ENCODE measurements around the gene STARD13.

STARD13 gene

GRCh38 chr13:33195693-33196464 is 89.7 kb downstream of the STARD13 start:
- H3K4me2 ChIP-seq (ENCODE audit: low read length, poor library complexity, severe bottlenecking) = no peak overlapping the region
- H3K4ac ChIP-seq (ENCODE audit: low read depth in 1 of 2, low read length in 2 of 2) = no peak overlapping the region
- H4K8ac ChIP-seq (ENCODE audit: low read length) = peak overlapping the region; percentile 36
- no peak overlapping the region for H2BK15ac ChIP-seq (ENCODE audit: low read depth, poor library complexity, severe bottlenecking)
- no peak overlapping the region for H3K4me3 ChIP-seq (ENCODE audit: insufficient read depth in 1 of 2, low read depth in 1 of 2, low read length in 2 of 2)
- H3K36me3 ChIP-seq (ENCODE audit: control insufficient read depth in 1 of 2, insufficient read depth in 2 of 2, low read depth in 1 of 2, low read length in 2 of 2) = peaks cover 0 to 2% of the 10 kb centered on the region in 2 experiments
- no peak overlapping the region for H2AFZ ChIP-seq (ENCODE audit: low read depth, low read length)
- peak overlapping the region; percentile 41 for H3K9ac ChIP-seq (ENCODE audit: low read length)
- H2BK5ac ChIP-seq (ENCODE audit: low read depth, low read length, poor library complexity, severe bottlenecking) = no peak overlapping the region
- no peaks in the 10 kb centered on the region for H3K27me3 ChIP-seq (ENCODE audit: control insufficient read depth in 1 of 2, insufficient read depth in 1 of 2, low read length in 2 of 2)
- DNase-seq = no peak
- peak overlapping the region in 1 of 2 experiments; percentile 89 for H3K23ac ChIP-seq (ENCODE audit: low read length in 2 of 2)
- peaks cover 9% of the 10 kb centered on the region for H3K4me1 ChIP-seq (ENCODE audit: control insufficient read depth, insufficient read depth, low read depth, low read length)
- H2BK12ac ChIP-seq (ENCODE audit: low read length in 2 of 2) = no peak overlapping the region
- WGBS = 92% methylated on average over 8 of the region's 13 CpGs
- H4K91ac ChIP-seq (ENCODE audit: low read length) = no peak overlapping the region
- peaks cover 18% of the 10 kb centered on the region for H3K79me1 ChIP-seq (replicated peaks; ENCODE audit: low read length, poor library complexity, severe bottlenecking)
- H3K9me3 ChIP-seq (ENCODE audit: control insufficient read depth, low read length) = no peaks in the 10 kb centered on the region
- no peak overlapping the region for H3K14ac ChIP-seq (ENCODE audit: low read length in 2 of 2)
- H3K27ac ChIP-seq (ENCODE audit: low read length, poor library complexity, severe bottlenecking) = peak overlapping the region; percentile 77
- H2AK5ac ChIP-seq (ENCODE audit: low read length, severe bottlenecking) = peak overlapping the region; percentile 88
- H2BK120ac ChIP-seq (ENCODE audit: low read depth, low read length) = no peak overlapping the region
- peak overlapping the region in 1 of 2 experiments; percentile 24 for H3K18ac ChIP-seq (ENCODE audit: low read depth in 1 of 2, low read length in 2 of 2)

- 20% methylated on average over 4 of the region's 8 CpGs for WGBS
- peaks cover 9% of the 10 kb centered on the region for H3K4me1 ChIP-seq (ENCODE audit: control insufficient read depth, insufficient read depth, low read depth, low read length)
- H3K27ac ChIP-seq (ENCODE audit: low read length, poor library complexity, severe bottlenecking) = peak overlapping the region; percentile 77
- no peak overlapping the region for H2BK15ac ChIP-seq (ENCODE audit: low read depth, poor library complexity, severe bottlenecking)
- H4K8ac ChIP-seq (ENCODE audit: low read length) = no peak overlapping the region
- H3K9ac ChIP-seq (ENCODE audit: low read length) = peak overlapping the region; percentile 73
- H4K91ac ChIP-seq (ENCODE audit: low read length) = no peak overlapping the region
- H2AFZ ChIP-seq (ENCODE audit: low read depth, low read length) = no peak overlapping the region
- no peak overlapping the region for H2BK120ac ChIP-seq (ENCODE audit: low read depth, low read length)
- no peak overlapping the region for H3K4me2 ChIP-seq (ENCODE audit: low read length, poor library complexity, severe bottlenecking)
- H3K4ac ChIP-seq (ENCODE audit: low read depth in 1 of 2, low read length in 2 of 2) = no peak overlapping the region
- H3K4me3 ChIP-seq (ENCODE audit: insufficient read depth in 1 of 2, low read depth in 1 of 2, low read length in 2 of 2) = no peak overlapping the region
- H3K14ac ChIP-seq (ENCODE audit: low read length in 2 of 2) = no peak overlapping the region
- no peak overlapping the region for H2BK5ac ChIP-seq (ENCODE audit: low read depth, low read length, poor library complexity, severe bottlenecking)
- H3K18ac ChIP-seq (ENCODE audit: low read depth in 1 of 2, low read length in 2 of 2) = peak overlapping the region in 1 of 2 experiments; percentile 68
- peaks cover 14% of the 10 kb centered on the region for H3K79me1 ChIP-seq (replicated peaks; ENCODE audit: low read length, poor library complexity, severe bottlenecking)
- DNase-seq = peak; percentile 98
- no peak overlapping the region for H2AK5ac ChIP-seq (ENCODE audit: low read length, severe bottlenecking)
- no peaks in the 10 kb centered on the region for H3K9me3 ChIP-seq (ENCODE audit: control insufficient read depth, low read length)
- H3K36me3 ChIP-seq (ENCODE audit: control insufficient read depth in 1 of 2, insufficient read depth in 2 of 2, low read depth in 1 of 2, low read length in 2 of 2) = no peaks in the 10 kb centered on the region
- H2BK12ac ChIP-seq (ENCODE audit: low read length in 2 of 2) = peak overlapping the region in 1 of 2 experiments; percentile 67
- no peak overlapping the region for H3K23ac ChIP-seq (ENCODE audit: low read length in 2 of 2)
- no peaks in the 10 kb centered on the region for H3K27me3 ChIP-seq (ENCODE audit: control insufficient read depth in 1 of 2, insufficient read depth in 1 of 2, low read length in 2 of 2)
Measured at GRCh38 chr13:33194820-33195692, 90.5 kb downstream of the STARD13 start.

GRCh38 chr13:33193428-33193974 is 92.1 kb downstream of the STARD13 start:
- 72% methylated on average over 7 of the region's 7 CpGs for WGBS
- H3K79me1 ChIP-seq (replicated peaks; ENCODE audit: low read length, poor library complexity, severe bottlenecking) = peaks cover 14% of the 10 kb centered on the region
- peak overlapping the region; percentile 72 to 80 for H2BK12ac ChIP-seq (ENCODE audit: low read length in 2 of 2)
- H2AFZ ChIP-seq (ENCODE audit: low read depth, low read length) = no peak overlapping the region
- H3K14ac ChIP-seq (ENCODE audit: low read length in 2 of 2) = no peak overlapping the region
- no peak for DNase-seq
- H2BK5ac ChIP-seq (ENCODE audit: low read depth, low read length, poor library complexity, severe bottlenecking) = no peak overlapping the region
- H3K9me3 ChIP-seq (ENCODE audit: control insufficient read depth, low read length) = no peaks in the 10 kb centered on the region
- peak overlapping the region; percentile 83 to 85 for H3K23ac ChIP-seq (ENCODE audit: low read length in 2 of 2)
- H3K27me3 ChIP-seq (ENCODE audit: control insufficient read depth in 1 of 2, insufficient read depth in 1 of 2, low read length in 2 of 2) = no peaks in the 10 kb centered on the region
- no peaks in the 10 kb centered on the region for H3K36me3 ChIP-seq (ENCODE audit: control insufficient read depth in 1 of 2, insufficient read depth in 2 of 2, low read depth in 1 of 2, low read length in 2 of 2)
- H3K4ac ChIP-seq (ENCODE audit: low read depth in 1 of 2, low read length in 2 of 2) = peak overlapping the region in 1 of 2 experiments; percentile 40
- H2BK120ac ChIP-seq (ENCODE audit: low read depth, low read length) = no peak overlapping the region
- H2BK15ac ChIP-seq (ENCODE audit: low read depth, poor library complexity, severe bottlenecking) = no peak overlapping the region
- H4K91ac ChIP-seq (ENCODE audit: low read length) = peak overlapping the region; percentile 71
- no peak overlapping the region for H3K9ac ChIP-seq (ENCODE audit: low read length)
- H3K4me1 ChIP-seq (ENCODE audit: control insufficient read depth, insufficient read depth, low read depth, low read length) = peaks cover 7% of the 10 kb centered on the region
- H3K27ac ChIP-seq (ENCODE audit: low read length, poor library complexity, severe bottlenecking) = peak overlapping the region; percentile 36
- peak overlapping the region; percentile 87 for H2AK5ac ChIP-seq (ENCODE audit: low read length, severe bottlenecking)
- H3K18ac ChIP-seq (ENCODE audit: low read depth in 1 of 2, low read length in 2 of 2) = peak overlapping the region; percentile 4 to 81
- H3K4me2 ChIP-seq (ENCODE audit: low read length, poor library complexity, severe bottlenecking) = peak overlapping the region; percentile 33
- no peak overlapping the region for H3K4me3 ChIP-seq (ENCODE audit: insufficient read depth in 1 of 2, low read depth in 1 of 2, low read length in 2 of 2)
- peak overlapping the region; percentile 75 for H4K8ac ChIP-seq (ENCODE audit: low read length)
